WTC11 (cell line): ENCODE results near the gene PCNP. TPM values are rescaled to one million over a fixed set of nuclear protein-coding genes. Genes with fewer than 3 reads are reported as not detected.
A peak's percentile ranks its signal among the peaks of the same experiment; 100 is the strongest.

ENCODE experiments used
- ATAC-seq: fragments of 200-7000 bp; cut with Tn5 transposase; 2 replicates; pipeline ENCODE4 v1.10.0; 2021; ENCODE audit warnings: mild to moderate bottlenecking, moderate library complexity
- CTCF ChIA-PET: fragments of 300-600 bp; sonication (Branson Sonifier 250); formaldehyde crosslinking; loops from one replicate; lab custom pipeline; 2021; ENCODE audit warnings: antibody characterized with exemption; lab: Charles Lee
- POLR2A ChIA-PET: fragments of 350-600 bp; sonication (Branson Sonifier 250); formaldehyde crosslinking; loops from one replicate; lab custom pipeline; 2021; ENCODE audit warnings: antibody characterized with exemption; lab: Charles Lee
- DNase-seq: peaks from one replicate; pipeline ENCODE4 v3.0.0; 2021; ENCODE audit warnings: low spot score
- H3K27ac Mint-ChIP-seq: 2 replicates; pipeline ENCODE4 v1.8.0; 2021; ENCODE audit warnings: mixed read lengths
- H3K27me3 Mint-ChIP-seq: 2 replicates; pipeline ENCODE4 v1.8.0; 2021; ENCODE audit warnings: low read depth, mild to moderate bottlenecking, moderate library complexity, mixed read lengths
- H3K36me3 Mint-ChIP-seq: 2 replicates; pipeline ENCODE4 v1.8.0; 2021; ENCODE audit warnings: mixed read lengths
- H3K4me1 Mint-ChIP-seq: 2 replicates; pipeline ENCODE4 v1.8.0; 2022; ENCODE audit warnings: mixed read lengths
- H3K4me3 Mint-ChIP-seq: 2 replicates; pipeline ENCODE4 v1.8.0; 2021; ENCODE audit warnings: mild to moderate bottlenecking, moderate library complexity, mixed read lengths
- H3K9me3 Mint-ChIP-seq: 2 replicates; pipeline ENCODE4 v1.8.0; 2021; ENCODE audit warnings: mixed read lengths
- CREM ChIP-seq: sonication (generic); formaldehyde crosslinking; IDR thresholded peaks from 2 replicates; pipeline ENCODE4 v1.8.1; 2022; ENCODE audit warnings: mild to moderate bottlenecking, missing genetic modification reagents, moderate library complexity
- ELF4 ChIP-seq: sonication (generic); formaldehyde crosslinking; IDR thresholded peaks from 2 replicates; pipeline ENCODE4 v1.8.1; 2022; ENCODE audit warnings: low read depth, mild to moderate bottlenecking, moderate library complexity, missing genetic modification reagents
- FOXJ3 ChIP-seq: sonication (generic); formaldehyde crosslinking; IDR thresholded peaks from 2 replicates; pipeline ENCODE4 v1.9.0; 2021; ENCODE audit warnings: missing genetic modification reagents, mild to moderate bottlenecking, borderline replicate concordance
- FOXP1 ChIP-seq: sonication (generic); formaldehyde crosslinking; IDR thresholded peaks from 2 replicates; pipeline ENCODE4 v1.8.0; 2022; ENCODE audit warnings: missing genetic modification reagents, mild to moderate bottlenecking, moderate library complexity, borderline replicate concordance
- GRHL2 ChIP-seq: fragments of 250-450 bp; sonication (Bioruptor Pico); IDR thresholded peaks from 2 replicates; pipeline ENCODE4 v1.8.0; 2022; ENCODE audit warnings: mild to moderate bottlenecking, moderate library complexity; ENCODE audit not compliant: insufficient replicate concordance, severe bottlenecking
- KAT7 ChIP-seq: sonication (generic); formaldehyde crosslinking; IDR thresholded peaks from 2 replicates; pipeline ENCODE4 v1.8.1; 2023; ENCODE audit warnings: missing genetic modification reagents, mild to moderate bottlenecking, borderline replicate concordance
- MYBL2 ChIP-seq: sonication (generic); formaldehyde crosslinking; IDR thresholded peaks from 2 replicates; pipeline ENCODE4 v1.8.1; 2023; ENCODE audit warnings: mild to moderate bottlenecking, moderate library complexity, missing genetic modification reagents
- NFATC4 ChIP-seq: fragments of 250-450 bp; sonication (Bioruptor Pico); IDR thresholded peaks from 2 replicates; pipeline ENCODE4 v1.9.0; 2021; ENCODE audit warnings: mild to moderate bottlenecking
- NR3C1 ChIP-seq: sonication (generic); formaldehyde crosslinking; conservative IDR thresholded peaks from 2 replicates; pipeline ENCODE4 v1.8.1; 2023; ENCODE audit warnings: low read depth, mild to moderate bottlenecking, missing genetic modification reagents
- RELA ChIP-seq: sonication (generic); formaldehyde crosslinking; IDR thresholded peaks from 2 replicates; pipeline ENCODE4 v1.8.1; 2022; ENCODE audit warnings: missing genetic modification reagents, mild to moderate bottlenecking, borderline replicate concordance
- RORB ChIP-seq: fragments of 250-450 bp; sonication (Bioruptor Pico); IDR thresholded peaks from 2 replicates; pipeline ENCODE4 v1.9.0; 2021; ENCODE audit warnings: mild to moderate bottlenecking
- SMAD4 ChIP-seq: sonication (generic); formaldehyde crosslinking; IDR thresholded peaks from 2 replicates; pipeline ENCODE4 v1.8.0; 2022; ENCODE audit warnings: mild to moderate bottlenecking, missing genetic modification reagents
- SOX15 ChIP-seq: fragments of 250-450 bp; sonication (Bioruptor Pico); IDR thresholded peaks from 2 replicates; pipeline ENCODE4 v1.9.0; 2021; ENCODE audit warnings: mild to moderate bottlenecking
- SP1 ChIP-seq: sonication (generic); formaldehyde crosslinking; conservative IDR thresholded peaks from 2 replicates; pipeline ENCODE4 v1.8.1; 2022; ENCODE audit warnings: missing genetic modification reagents
- ZNF219 ChIP-seq: sonication (generic); formaldehyde crosslinking; IDR thresholded peaks from 2 replicates; pipeline ENCODE4 v1.8.0; 2023; ENCODE audit warnings: missing genetic modification reagents, mild to moderate bottlenecking, borderline replicate concordance
- ZNF232 ChIP-seq: sonication (generic); formaldehyde crosslinking; IDR thresholded peaks from 2 replicates; pipeline ENCODE4 v1.8.0; 2022; ENCODE audit warnings: mild to moderate bottlenecking, missing genetic modification reagents
- ZNF396 ChIP-seq: fragments of 250-450 bp; sonication (Bioruptor Pico); IDR thresholded peaks from 2 replicates; pipeline ENCODE4 v1.8.0; 2021; ENCODE audit warnings: mild to moderate bottlenecking, moderate library complexity, borderline replicate concordance
- ZNF416 ChIP-seq: fragments of 250-450 bp; sonication (Bioruptor Pico); IDR thresholded peaks from 2 replicates; pipeline ENCODE4 v1.9.0; 2021; ENCODE audit warnings: mild to moderate bottlenecking, inconsistent platforms
- ZNF671 ChIP-seq: fragments of 250-450 bp; sonication (Bioruptor Pico); IDR thresholded peaks from 2 replicates; pipeline ENCODE4 v1.8.0; 2021; ENCODE audit warnings: mild to moderate bottlenecking
- total RNA-seq: library from RNA; stranded (reverse); gene quantifications from 3 replicates; pipeline ENCODE4 v1.2.3, GENCODE V29; 2021
- TF ChIP-seq, protein P1 (sequence below): sonication (generic); formaldehyde crosslinking; IDR thresholded peaks from 2 replicates; pipeline ENCODE4 v1.8.1; 2022; ENCODE audit warnings: low read depth, missing genetic modification reagents, borderline replicate concordance
- TF ChIP-seq, protein P2 (sequence below): sonication (generic); formaldehyde crosslinking; IDR thresholded peaks from 2 replicates; pipeline ENCODE4 v1.8.0; 2022; ENCODE audit warnings: mild to moderate bottlenecking, missing genetic modification reagents
- TF ChIP-seq, protein P3 (sequence below): sonication (generic); formaldehyde crosslinking; IDR thresholded peaks from 2 replicates; pipeline ENCODE4 v1.8.0; 2023; ENCODE audit warnings: missing genetic modification reagents
- TF ChIP-seq, protein P4 (sequence below): sonication (generic); formaldehyde crosslinking; IDR thresholded peaks from 2 replicates; pipeline ENCODE4 v1.8.1; 2023; ENCODE audit warnings: mild to moderate bottlenecking, moderate library complexity, missing genetic modification reagents
- TF ChIP-seq, protein P5 (sequence below): sonication (generic); formaldehyde crosslinking; IDR thresholded peaks from 2 replicates; pipeline ENCODE4 v1.8.0; 2022; ENCODE audit warnings: mild to moderate bottlenecking, missing genetic modification reagents
- TF ChIP-seq, protein P6 (sequence below): sonication (generic); formaldehyde crosslinking; IDR thresholded peaks from 2 replicates; pipeline ENCODE4 v1.8.1; 2023; ENCODE audit warnings: mild to moderate bottlenecking, missing genetic modification reagents
- TF ChIP-seq, protein P7 (sequence below): sonication (generic); formaldehyde crosslinking; conservative IDR thresholded peaks from 2 replicates; pipeline ENCODE4 v1.8.1; 2023; ENCODE audit warnings: mild to moderate bottlenecking, low read depth, missing genetic modification reagents, moderate library complexity

The PCNP gene
- total RNA-seq, 1 experiment from 2014 or later, result 187 TPM

DNA sequence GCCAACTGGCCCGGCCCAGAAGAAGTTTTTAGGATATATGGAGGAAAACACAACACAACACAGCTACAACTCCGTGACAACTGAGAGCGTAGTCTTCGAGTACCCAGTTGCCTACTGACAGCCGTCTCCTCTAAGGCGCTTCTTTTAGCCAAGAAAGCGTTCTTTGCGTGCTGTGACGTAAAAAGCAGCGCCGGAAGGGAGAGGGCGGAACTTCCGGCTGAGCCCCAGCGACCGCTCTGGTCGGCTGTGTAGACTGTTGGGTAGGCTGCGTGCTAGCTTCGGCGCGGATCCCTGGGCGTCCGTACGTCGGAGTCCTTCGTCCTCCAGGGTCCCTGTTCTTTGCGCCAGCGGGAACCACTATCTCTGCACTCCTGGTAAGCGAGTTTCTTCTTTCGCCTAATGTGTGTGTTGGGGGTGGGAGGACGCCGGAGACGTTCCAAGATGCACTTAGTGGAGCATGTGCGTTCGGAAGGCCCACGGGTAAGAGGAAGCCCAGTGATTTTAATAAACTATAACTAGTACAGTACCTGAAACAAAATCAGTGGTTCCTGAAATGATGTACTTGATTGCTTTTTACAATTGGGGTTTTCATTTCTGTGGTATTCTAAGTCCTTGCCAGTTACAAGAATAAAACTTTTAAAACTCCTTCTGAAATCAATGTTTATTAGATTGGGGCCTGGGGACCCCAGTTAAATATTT, 12.2 kb upstream of the PCNP start, which contains the start of gene TRMT10C:
TSS of gene TRMT10C (plus strand) at position 239 of the 699 bp plus-strand sequence. CDS start 2,914 bp downstream, outside the sequence.
- Mint-ChIP-seq H3K4me3 (peak within 1 kb of the TSS; percentile 96), H3K27ac (peak within 1 kb of the TSS; percentile 98), H3K9me3 (peaks cover 9% of the 10 kb centered on the region), H3K4me1 (peaks cover 20% of the 10 kb centered on the region), H3K27me3 (no peaks in the 10 kb centered on the region; the same call in 1 of the 2 replicates), H3K36me3 (peaks cover 34% of the 10 kb centered on the region)
- CTCF ChIA-PET, result interaction anchor here (0.6 to 2.3 kb wide), 3 partner anchors 12 to 66 kb away, joined by 3 to 18 read pairs (median 4); partner anchors contain the start of gene PCNP
- ATAC-seq (peak; percentile 98), DNase-seq (peak; percentile 93)
- POLR2A ChIA-PET, result interaction anchor here (0.9 to 2.3 kb wide), 4 partner anchors 12 to 114 kb away, joined by 3 to 9 read pairs (median 6); partner anchors contain the start of genes PCNP and SENP7
- no peak for TF ChIP-seq FOXJ3 (CRISPR knock-in tag)
- TF ChIP-seq KAT7, result no peak
- TF ChIP-seq, protein P1, sequence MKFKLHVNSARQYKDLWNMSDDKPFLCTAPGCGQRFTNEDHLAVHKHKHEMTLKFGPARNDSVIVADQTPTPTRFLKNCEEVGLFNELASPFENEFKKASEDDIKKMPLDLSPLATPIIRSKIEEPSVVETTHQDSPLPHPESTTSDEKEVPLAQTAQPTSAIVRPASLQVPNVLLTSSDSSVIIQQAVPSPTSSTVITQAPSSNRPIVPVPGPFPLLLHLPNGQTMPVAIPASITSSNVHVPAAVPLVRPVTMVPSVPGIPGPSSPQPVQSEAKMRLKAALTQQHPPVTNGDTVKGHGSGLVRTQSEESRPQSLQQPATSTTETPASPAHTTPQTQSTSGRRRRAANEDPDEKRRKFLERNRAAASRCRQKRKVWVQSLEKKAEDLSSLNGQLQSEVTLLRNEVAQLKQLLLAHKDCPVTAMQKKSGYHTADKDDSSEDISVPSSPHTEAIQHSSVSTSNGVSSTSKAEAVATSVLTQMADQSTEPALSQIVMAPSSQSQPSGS (CRISPR knock-in tag), result no peak
- TF ChIP-seq, protein P2, sequence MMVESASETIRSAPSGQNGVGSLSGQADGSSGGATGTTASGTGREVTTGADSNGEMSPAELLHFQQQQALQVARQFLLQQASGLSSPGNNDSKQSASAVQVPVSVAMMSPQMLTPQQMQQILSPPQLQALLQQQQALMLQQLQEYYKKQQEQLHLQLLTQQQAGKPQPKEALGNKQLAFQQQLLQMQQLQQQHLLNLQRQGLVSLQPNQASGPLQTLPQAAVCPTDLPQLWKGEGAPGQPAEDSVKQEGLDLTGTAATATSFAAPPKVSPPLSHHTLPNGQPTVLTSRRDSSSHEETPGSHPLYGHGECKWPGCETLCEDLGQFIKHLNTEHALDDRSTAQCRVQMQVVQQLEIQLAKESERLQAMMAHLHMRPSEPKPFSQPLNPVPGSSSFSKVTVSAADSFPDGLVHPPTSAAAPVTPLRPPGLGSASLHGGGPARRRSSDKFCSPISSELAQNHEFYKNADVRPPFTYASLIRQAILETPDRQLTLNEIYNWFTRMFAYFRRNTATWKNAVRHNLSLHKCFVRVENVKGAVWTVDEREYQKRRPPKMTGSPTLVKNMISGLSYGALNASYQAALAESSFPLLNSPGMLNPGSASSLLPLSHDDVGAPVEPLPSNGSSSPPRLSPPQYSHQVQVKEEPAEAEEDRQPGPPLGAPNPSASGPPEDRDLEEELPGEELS (CRISPR knock-in tag), result peak; percentile 64; the same call in 1 of the 2 replicates
- no peak for TF ChIP-seq SMAD4 (CRISPR knock-in tag)
- TF ChIP-seq, protein P3, sequence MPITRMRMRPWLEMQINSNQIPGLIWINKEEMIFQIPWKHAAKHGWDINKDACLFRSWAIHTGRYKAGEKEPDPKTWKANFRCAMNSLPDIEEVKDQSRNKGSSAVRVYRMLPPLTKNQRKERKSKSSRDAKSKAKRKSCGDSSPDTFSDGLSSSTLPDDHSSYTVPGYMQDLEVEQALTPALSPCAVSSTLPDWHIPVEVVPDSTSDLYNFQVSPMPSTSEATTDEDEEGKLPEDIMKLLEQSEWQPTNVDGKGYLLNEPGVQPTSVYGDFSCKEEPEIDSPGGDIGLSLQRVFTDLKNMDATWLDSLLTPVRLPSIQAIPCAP (CRISPR knock-in tag), result no peak
- no peak for TF ChIP-seq ZNF219
- TF ChIP-seq, protein P4, sequence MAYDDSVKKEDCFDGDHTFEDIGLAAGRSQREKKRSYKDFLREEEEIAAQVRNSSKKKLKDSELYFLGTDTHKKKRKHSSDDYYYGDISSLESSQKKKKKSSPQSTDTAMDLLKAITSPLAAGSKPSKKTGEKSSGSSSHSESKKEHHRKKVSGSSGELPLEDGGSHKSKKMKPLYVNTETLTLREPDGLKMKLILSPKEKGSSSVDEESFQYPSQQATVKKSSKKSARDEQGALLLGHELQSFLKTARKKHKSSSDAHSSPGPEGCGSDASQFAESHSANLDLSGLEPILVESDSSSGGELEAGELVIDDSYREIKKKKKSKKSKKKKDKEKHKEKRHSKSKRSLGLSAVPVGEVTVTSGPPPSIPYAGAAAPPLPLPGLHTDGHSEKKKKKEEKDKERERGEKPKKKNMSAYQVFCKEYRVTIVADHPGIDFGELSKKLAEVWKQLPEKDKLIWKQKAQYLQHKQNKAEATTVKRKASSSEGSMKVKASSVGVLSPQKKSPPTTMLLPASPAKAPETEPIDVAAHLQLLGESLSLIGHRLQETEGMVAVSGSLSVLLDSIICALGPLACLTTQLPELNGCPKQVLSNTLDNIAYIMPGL, result no peak
- no peak for TF ChIP-seq ZNF232
- no peak for TF ChIP-seq SOX15 (CRISPR knock-in tag)
- no peak for TF ChIP-seq ZNF671
- TF ChIP-seq, protein P5, sequence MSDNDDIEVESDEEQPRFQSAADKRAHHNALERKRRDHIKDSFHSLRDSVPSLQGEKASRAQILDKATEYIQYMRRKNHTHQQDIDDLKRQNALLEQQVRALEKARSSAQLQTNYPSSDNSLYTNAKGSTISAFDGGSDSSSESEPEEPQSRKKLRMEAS, result peak; percentile 91
- TF ChIP-seq GRHL2 (CRISPR knock-in tag), result no peak
- TF ChIP-seq, protein P6, sequence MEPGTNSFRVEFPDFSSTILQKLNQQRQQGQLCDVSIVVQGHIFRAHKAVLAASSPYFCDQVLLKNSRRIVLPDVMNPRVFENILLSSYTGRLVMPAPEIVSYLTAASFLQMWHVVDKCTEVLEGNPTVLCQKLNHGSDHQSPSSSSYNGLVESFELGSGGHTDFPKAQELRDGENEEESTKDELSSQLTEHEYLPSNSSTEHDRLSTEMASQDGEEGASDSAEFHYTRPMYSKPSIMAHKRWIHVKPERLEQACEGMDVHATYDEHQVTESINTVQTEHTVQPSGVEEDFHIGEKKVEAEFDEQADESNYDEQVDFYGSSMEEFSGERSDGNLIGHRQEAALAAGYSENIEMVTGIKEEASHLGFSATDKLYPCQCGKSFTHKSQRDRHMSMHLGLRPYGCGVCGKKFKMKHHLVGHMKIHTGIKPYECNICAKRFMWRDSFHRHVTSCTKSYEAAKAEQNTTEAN (CRISPR knock-in tag), result no peak
- TF ChIP-seq CREM (CRISPR knock-in tag), result peak; percentile 97
- TF ChIP-seq SP1 (CRISPR knock-in tag), result peak; percentile 72; the same call in 1 of the 2 replicates
- no peak for TF ChIP-seq ZNF416
- TF ChIP-seq NR3C1 (CRISPR knock-in tag), result no peak
- TF ChIP-seq ZNF396 (CRISPR knock-in tag), result no peak
- no peak for TF ChIP-seq RORB (CRISPR knock-in tag)
- TF ChIP-seq, protein P7, sequence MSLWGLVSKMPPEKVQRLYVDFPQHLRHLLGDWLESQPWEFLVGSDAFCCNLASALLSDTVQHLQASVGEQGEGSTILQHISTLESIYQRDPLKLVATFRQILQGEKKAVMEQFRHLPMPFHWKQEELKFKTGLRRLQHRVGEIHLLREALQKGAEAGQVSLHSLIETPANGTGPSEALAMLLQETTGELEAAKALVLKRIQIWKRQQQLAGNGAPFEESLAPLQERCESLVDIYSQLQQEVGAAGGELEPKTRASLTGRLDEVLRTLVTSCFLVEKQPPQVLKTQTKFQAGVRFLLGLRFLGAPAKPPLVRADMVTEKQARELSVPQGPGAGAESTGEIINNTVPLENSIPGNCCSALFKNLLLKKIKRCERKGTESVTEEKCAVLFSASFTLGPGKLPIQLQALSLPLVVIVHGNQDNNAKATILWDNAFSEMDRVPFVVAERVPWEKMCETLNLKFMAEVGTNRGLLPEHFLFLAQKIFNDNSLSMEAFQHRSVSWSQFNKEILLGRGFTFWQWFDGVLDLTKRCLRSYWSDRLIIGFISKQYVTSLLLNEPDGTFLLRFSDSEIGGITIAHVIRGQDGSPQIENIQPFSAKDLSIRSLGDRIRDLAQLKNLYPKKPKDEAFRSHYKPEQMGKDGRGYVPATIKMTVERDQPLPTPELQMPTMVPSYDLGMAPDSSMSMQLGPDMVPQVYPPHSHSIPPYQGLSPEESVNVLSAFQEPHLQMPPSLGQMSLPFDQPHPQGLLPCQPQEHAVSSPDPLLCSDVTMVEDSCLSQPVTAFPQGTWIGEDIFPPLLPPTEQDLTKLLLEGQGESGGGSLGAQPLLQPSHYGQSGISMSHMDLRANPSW (CRISPR knock-in tag), result no peak
- TF ChIP-seq ELF4, result no peak
- TF ChIP-seq NFATC4 (CRISPR knock-in tag), result no peak
- no peak; the same call in 1 of the 2 replicates for TF ChIP-seq RELA
- TF ChIP-seq MYBL2 (CRISPR knock-in tag), result peak; percentile 74
- TF ChIP-seq FOXP1 (CRISPR knock-in tag), result peak; percentile 80; the same call in 1 of the 2 replicates
